CD14-positive monocyte (primary cell): ENCODE data around the gene PSMB8. TPM values are rescaled to one million over a fixed set of nuclear protein-coding genes. Genes with fewer than 3 reads are reported as not detected.

Source experiments
- DNase-seq, 3 donors: peaks; one replicate each; pipeline ENCODE4 v3.0.0-alpha.2; 2011 to 2022
- H2AFZ ChIP-seq: 2 replicates; pipeline ENCODE4 v1.6.0; 2012; ENCODE audit warnings: mild to moderate bottlenecking, low read depth, low read length, inconsistent platforms; ENCODE audit not compliant: insufficient read depth, poor library complexity, severe bottlenecking
- H3K27ac ChIP-seq, 2 donors: 1 replicate in 1 of 2; 2 replicates in 1 of 2; pipeline ENCODE4 v1.5.1; 2012 to 2013; ENCODE audit warnings: low read length in 2 of 2, control low read depth in 1 of 2, inconsistent platforms in 1 of 2, low read depth in 1 of 2, mild to moderate bottlenecking in 1 of 2
- H3K27me3 ChIP-seq, 2 donors: one replicate each; pipeline versions ENCODE4 v1.6.0 to v1.6.1; 2011 to 2013; ENCODE audit warnings: low read length in 2 of 2; ENCODE audit not compliant: control insufficient read depth in 2 of 2, insufficient read depth in 2 of 2
- H3K36me3 ChIP-seq, 2 donors: replicated peaks in 1 of 2; 1 replicate in 1 of 2; 2 replicates in 1 of 2; pipeline versions ENCODE4 v1.5.1 to v1.6.1; 2012 to 2013; ENCODE audit warnings: low read length in 2 of 2, control low read depth in 1 of 2, inconsistent platforms in 1 of 2, mild to moderate bottlenecking in 1 of 2; ENCODE audit not compliant: insufficient read depth in 2 of 2, control insufficient read depth in 1 of 2
- H3K4me1 ChIP-seq, 2 donors: 1 replicate in 1 of 2; 2 replicates in 1 of 2; pipeline versions ENCODE4 v1.5.1 to v1.6.1; 2012 to 2013; ENCODE audit warnings: low read length in 2 of 2, control low read depth in 1 of 2, inconsistent platforms in 1 of 2, mild to moderate bottlenecking in 1 of 2, moderate library complexity in 1 of 2; ENCODE audit not compliant: insufficient read depth in 2 of 2, control insufficient read depth in 1 of 2
- H3K4me2 ChIP-seq: replicated peaks from 2 replicates; pipeline ENCODE3; 2012; ENCODE audit warnings: low read length, moderate library complexity, mild to moderate bottlenecking; ENCODE audit not compliant: poor library complexity, severe bottlenecking; ENCODE audit errors: extremely low read depth
- H3K4me3 ChIP-seq, 3 experiments: fragments of 200-600 bp in 1 of 3; sonication (generic) in 1 of 3; replicated peaks in 1 of 3; 1 replicate in 2 of 3; 2 replicates in 1 of 3; pipeline ENCODE4 v1.5.1; 2011 to 2013; ENCODE audit warnings: low read length in 3 of 3, mild to moderate bottlenecking in 3 of 3, control low read depth in 2 of 3, low read depth in 2 of 3, inconsistent platforms in 1 of 3, moderate library complexity in 1 of 3
- H3K79me2 ChIP-seq: 2 replicates; pipeline ENCODE4 v1.6.0; 2012; ENCODE audit warnings: mild to moderate bottlenecking, control low read depth, inconsistent platforms, low read length, moderate library complexity; ENCODE audit not compliant: insufficient read depth
- H3K9ac ChIP-seq: 2 replicates; pipeline ENCODE4 v1.6.0; 2017; ENCODE audit warnings: low read length, mild to moderate bottlenecking; ENCODE audit not compliant: insufficient read depth, poor library complexity, severe bottlenecking
- H3K9me3 ChIP-seq, 2 donors: replicated peaks in 1 of 2; 1 replicate in 1 of 2; 2 replicates in 1 of 2; pipeline versions ENCODE4 v1.5.1 to v1.6.1; 2012 to 2013; ENCODE audit warnings: low read length in 2 of 2, control low read depth in 1 of 2; ENCODE audit not compliant: control insufficient read depth in 1 of 2, insufficient read depth in 1 of 2
- H4K20me1 ChIP-seq: 2 replicates; pipeline ENCODE4 v1.6.0; 2012; ENCODE audit warnings: mild to moderate bottlenecking, low read length, control low read depth, moderate library complexity; ENCODE audit not compliant: insufficient read depth
- H3K27ac Mint-ChIP-seq, 7 donors: one replicate each; pipeline ENCODE4 v1.8.0; 2020; ENCODE audit warnings: mild to moderate bottlenecking in 7 of 7, mixed read lengths in 7 of 7, moderate library complexity in 6 of 7, inconsistent platforms in 2 of 7
- H3K27me3 Mint-ChIP-seq, 3 donors: one replicate each; pipeline ENCODE4 v1.8.0; 2021 to 2022; ENCODE audit warnings: low read depth in 3 of 3, mild to moderate bottlenecking in 3 of 3, mixed read lengths in 3 of 3, moderate library complexity in 3 of 3, inconsistent platforms in 1 of 3
- H3K36me3 Mint-ChIP-seq, 2 donors: one replicate each; pipeline ENCODE4 v1.8.0; 2020; ENCODE audit warnings: mixed read lengths in 2 of 2, inconsistent platforms in 1 of 2, mild to moderate bottlenecking in 1 of 2
- H3K4me1 Mint-ChIP-seq: one replicate; pipeline ENCODE4 v1.8.0; 2020; ENCODE audit warnings: mild to moderate bottlenecking, mixed read lengths
- H3K4me3 Mint-ChIP-seq, 2 donors: one replicate each; pipeline ENCODE4 v1.8.0; 2020; ENCODE audit warnings: mild to moderate bottlenecking in 2 of 2, mixed read lengths in 2 of 2, moderate library complexity in 1 of 2
- H3K9me3 Mint-ChIP-seq, 7 donors: one replicate each; pipeline ENCODE4 v1.8.0; 2020 to 2022; ENCODE audit warnings: mixed read lengths in 7 of 7, mild to moderate bottlenecking in 6 of 7, moderate library complexity in 6 of 7, inconsistent platforms in 2 of 7
- WGBS: methylation state at CpG from one replicate; pipeline ENCODE4 v1.1.5; 2013; ENCODE audit warnings: missing lambda C conversion rate; ENCODE audit not compliant: insufficient coverage; 5-methylcytosine and 5-hydroxymethylcytosine counted together
- intact Hi-C, 2 donors: fragments of 100-400 bp; cut with micrococcal nuclease; formaldehyde crosslinking; loops; one replicate each; pipeline versions ENCODE4 v1.15.0 to v1.15.1; 2023
- polyA plus RNA-seq, 3 donors: library from polyadenylated mRNA; depleted of rRNA in 1 of 3; unstranded in 2 of 3; stranded (reverse) in 1 of 3; fragments of 300-500 nt in 2 of 3; fragments of >200 nt in 1 of 3; fragmentation: Illumina TruSeq in 2 of 3; gene quantifications; 1 replicate in 2 of 3; 2 replicates in 1 of 3; pipeline ENCODE4 v1.2.3, GENCODE V29; 2012 to 2021
- TF ChIP-seq, protein P1 (sequence below): fragments of 200-600 bp; IDR thresholded peaks from one replicate; pipeline ENCODE4 v1.8.0; 2022; ENCODE audit warnings: antibody characterized with exemption, mild to moderate bottlenecking

PSMB8 gene
- polyA plus RNA-seq, 3 donors: 164 to 534 (median 487) TPM

DNA sequence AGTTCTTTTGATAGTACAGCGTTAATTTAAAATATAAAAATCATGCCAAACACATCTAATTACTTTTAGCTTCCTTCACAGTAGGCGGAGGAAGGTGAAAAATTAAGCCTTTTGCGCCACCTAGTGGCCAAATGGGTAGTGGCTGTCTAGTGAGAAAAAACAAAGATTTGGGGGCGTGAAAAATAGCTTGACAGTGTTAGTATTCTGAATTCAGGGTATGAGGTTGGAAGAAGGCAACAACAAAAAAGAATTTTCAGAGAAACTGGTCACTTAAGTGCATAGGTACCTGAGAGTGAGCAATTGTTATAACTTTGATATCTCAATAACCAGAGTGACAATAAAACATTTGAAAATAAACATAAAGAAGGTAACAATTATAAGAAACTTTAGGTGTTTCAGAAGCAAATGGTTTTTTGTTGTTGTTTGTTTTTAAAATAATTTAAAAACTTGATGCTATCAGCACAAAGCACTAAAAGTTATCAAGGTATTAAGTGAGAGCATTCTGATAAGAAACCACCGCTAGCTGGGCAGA is 24.5 kb upstream of the PSMB8 start:
- peak; percentile 76 to 78 (median 77) for DNase-seq
- Histone ChIP-seq H3K4me3 (no peak overlapping the region), H3K9ac (no peak overlapping the region), H3K79me2 (no peaks in the 10 kb centered on the region), H3K4me2 (no peak overlapping the region), H4K20me1 (no peaks in the 10 kb centered on the region), H3K4me1 (peaks cover 14 to 16% of the 10 kb centered on the region in 2 donors), H3K27me3 (peaks cover 2 to 4% of the 10 kb centered on the region in 2 donors), H2AFZ (no peak overlapping the region), H3K27ac (no peak overlapping the region), H3K36me3 (peaks cover 0 to 6% of the 10 kb centered on the region in 2 donors), H3K9me3 (no peaks in the 10 kb centered on the region)
- Mint-ChIP-seq H3K36me3 (peaks cover 3 to 9% of the 10 kb centered on the region in 2 donors), H3K4me1 (peaks cover 13% of the 10 kb centered on the region), H3K27me3 (peaks cover 10 to 16% (median 10%) of the 10 kb centered on the region in 3 donors), H3K9me3 (peaks cover 0 to 3% (median 0%) of the 10 kb centered on the region in 7 donors), H3K4me3 (no peak overlapping the region), H3K27ac (no peak overlapping the region)
- TF ChIP-seq, protein P1, sequence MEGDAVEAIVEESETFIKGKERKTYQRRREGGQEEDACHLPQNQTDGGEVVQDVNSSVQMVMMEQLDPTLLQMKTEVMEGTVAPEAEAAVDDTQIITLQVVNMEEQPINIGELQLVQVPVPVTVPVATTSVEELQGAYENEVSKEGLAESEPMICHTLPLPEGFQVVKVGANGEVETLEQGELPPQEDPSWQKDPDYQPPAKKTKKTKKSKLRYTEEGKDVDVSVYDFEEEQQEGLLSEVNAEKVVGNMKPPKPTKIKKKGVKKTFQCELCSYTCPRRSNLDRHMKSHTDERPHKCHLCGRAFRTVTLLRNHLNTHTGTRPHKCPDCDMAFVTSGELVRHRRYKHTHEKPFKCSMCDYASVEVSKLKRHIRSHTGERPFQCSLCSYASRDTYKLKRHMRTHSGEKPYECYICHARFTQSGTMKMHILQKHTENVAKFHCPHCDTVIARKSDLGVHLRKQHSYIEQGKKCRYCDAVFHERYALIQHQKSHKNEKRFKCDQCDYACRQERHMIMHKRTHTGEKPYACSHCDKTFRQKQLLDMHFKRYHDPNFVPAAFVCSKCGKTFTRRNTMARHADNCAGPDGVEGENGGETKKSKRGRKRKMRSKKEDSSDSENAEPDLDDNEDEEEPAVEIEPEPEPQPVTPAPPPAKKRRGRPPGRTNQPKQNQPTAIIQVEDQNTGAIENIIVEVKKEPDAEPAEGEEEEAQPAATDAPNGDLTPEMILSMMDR: peak; percentile 87
- WGBS: 0% methylated on average over 1 of the region's 5 CpGs
- intact Hi-C loops: loop anchor here (1.0 to 10.0 kb wide), 4 partner anchors 30 to 464 kb away; partner anchors contain the start of genes BTNL2 (in 1 of the 2) and TAP2 (in 1 of the 2)

DNA sequence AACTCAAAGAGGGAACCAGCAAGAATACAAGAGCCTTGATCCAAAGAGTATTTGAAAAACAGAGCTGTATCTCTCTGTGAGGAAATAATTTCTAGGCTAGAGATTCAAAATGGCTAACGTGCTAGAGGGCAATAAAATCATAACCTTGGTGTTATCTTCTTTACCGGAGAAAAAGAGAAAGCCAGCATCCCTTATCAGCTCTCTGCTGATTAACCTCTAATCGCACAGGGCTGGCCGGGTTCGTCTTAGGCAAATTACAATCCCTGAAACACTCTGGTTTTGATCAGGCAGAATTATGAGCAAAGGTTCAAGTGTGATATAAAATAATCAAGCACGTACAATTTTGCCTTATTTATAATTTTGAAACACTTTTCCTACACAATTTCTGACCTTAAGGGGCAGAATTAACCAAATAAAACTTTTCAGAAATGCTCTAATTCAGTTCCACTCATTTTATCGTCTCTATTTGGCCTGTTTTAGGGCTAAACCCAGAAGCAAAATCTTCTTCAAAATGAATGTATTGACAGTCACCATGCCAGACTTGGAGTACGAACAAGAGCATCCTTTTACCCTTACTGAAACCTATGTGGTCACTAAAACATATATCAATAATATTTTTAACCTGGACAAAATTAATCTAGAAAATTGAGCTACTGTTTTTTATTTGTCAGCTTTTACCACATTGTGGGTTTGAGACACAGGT is 23.9 kb upstream of the PSMB8 start:
- H3K27me3 ChIP-seq: peaks cover 2 to 4% of the 10 kb centered on the region in 2 donors
- H3K4me1 ChIP-seq: peaks cover 14 to 16% of the 10 kb centered on the region in 2 donors
- Mint-ChIP-seq H3K36me3 (peaks cover 3 to 9% of the 10 kb centered on the region in 2 donors), H3K27me3 (peaks cover 9 to 16% (median 10%) of the 10 kb centered on the region in 3 donors), H3K27ac (peak overlapping the region in 3 of 7 donors; percentile 35 to 60 (median 57)), H3K4me1 (peaks cover 16% of the 10 kb centered on the region), H3K9me3 (peaks cover 0 to 3% (median 0%) of the 10 kb centered on the region in 7 donors), H3K4me3 (peak overlapping the region in 1 of 2 donors; percentile 42)
- intact Hi-C loops: loop anchor here (1.0 to 10.0 kb wide), 4 partner anchors 29 to 463 kb away; partner anchors contain the start of genes BTNL2 (in 1 of the 2) and TAP2 (in 1 of the 2)
- H3K79me2 ChIP-seq: no peaks in the 10 kb centered on the region
- H3K27ac ChIP-seq: peak overlapping the region in 1 of 2 donors; percentile 12
- no peaks in the 10 kb centered on the region for H4K20me1 ChIP-seq
- H3K4me2 ChIP-seq: peak overlapping the region; percentile 43
- 89% methylated on average over 1 of the region's 8 CpGs for WGBS
- TF ChIP-seq, protein P1: no peak
- H3K4me3 ChIP-seq: no peak overlapping the region
- DNase-seq: no peak
- peaks cover 0 to 6% of the 10 kb centered on the region in 2 donors for H3K36me3 ChIP-seq
- H3K9ac ChIP-seq: no peak overlapping the region
- H2AFZ ChIP-seq: peak overlapping the region; percentile 27
- H3K9me3 ChIP-seq: no peaks in the 10 kb centered on the region
